ENCODE results near the gene ATP8B4. TPM values are rescaled to one million over a fixed set of nuclear protein-coding genes. Genes with fewer than 3 reads are reported as not detected.

Gene ATP8B4
- total RNA-seq, 6 donors from 2014 or later: 2.2 to 9.4 (median 5.4) TPM

DNA sequence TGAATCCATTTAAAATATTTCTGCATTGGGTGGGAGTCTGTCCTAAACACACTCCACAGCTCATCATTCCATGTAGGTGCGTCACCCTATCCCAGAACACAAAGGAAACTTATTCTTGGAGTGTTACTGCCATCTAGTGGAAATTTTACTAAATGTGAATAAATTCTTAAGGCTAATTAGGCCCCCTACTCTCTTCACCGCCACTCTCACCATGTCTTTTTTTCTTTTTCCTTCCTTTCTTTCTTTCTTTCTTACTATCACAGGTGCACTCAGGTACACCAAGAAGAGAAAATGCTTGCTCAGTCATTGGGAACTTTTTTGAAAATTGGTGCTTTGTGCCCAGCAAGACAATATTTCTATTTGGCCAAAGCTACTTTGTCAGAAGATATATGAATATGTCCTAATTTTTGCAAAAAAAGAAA, 26.4 kb upstream of the ATP8B4 start:
- no peaks in the 10 kb centered on the region for H3K36me3 ChIP-seq
- H3K4me3 ChIP-seq: no peak overlapping the region
- H3K9me3 ChIP-seq: no peaks in the 10 kb centered on the region
- no peaks in the 10 kb centered on the region for H3K4me1 ChIP-seq
- TF ChIP-seq, protein P1, sequence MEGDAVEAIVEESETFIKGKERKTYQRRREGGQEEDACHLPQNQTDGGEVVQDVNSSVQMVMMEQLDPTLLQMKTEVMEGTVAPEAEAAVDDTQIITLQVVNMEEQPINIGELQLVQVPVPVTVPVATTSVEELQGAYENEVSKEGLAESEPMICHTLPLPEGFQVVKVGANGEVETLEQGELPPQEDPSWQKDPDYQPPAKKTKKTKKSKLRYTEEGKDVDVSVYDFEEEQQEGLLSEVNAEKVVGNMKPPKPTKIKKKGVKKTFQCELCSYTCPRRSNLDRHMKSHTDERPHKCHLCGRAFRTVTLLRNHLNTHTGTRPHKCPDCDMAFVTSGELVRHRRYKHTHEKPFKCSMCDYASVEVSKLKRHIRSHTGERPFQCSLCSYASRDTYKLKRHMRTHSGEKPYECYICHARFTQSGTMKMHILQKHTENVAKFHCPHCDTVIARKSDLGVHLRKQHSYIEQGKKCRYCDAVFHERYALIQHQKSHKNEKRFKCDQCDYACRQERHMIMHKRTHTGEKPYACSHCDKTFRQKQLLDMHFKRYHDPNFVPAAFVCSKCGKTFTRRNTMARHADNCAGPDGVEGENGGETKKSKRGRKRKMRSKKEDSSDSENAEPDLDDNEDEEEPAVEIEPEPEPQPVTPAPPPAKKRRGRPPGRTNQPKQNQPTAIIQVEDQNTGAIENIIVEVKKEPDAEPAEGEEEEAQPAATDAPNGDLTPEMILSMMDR (IDR thresholded peaks at IDR 0.05): peak; percentile 38 to 71 (median 60)
- no peak for TF ChIP-seq POLR2AphosphoS5 (IDR thresholded peaks at IDR 0.05)
- peak; percentile 66 to 88 for ATAC-seq (ENCODE audit: low FRiP score in 2 of 2)
- no peaks in the 10 kb centered on the region for H3K27me3 ChIP-seq
- no peak overlapping the region for H3K27ac ChIP-seq
- no peak for DNase-seq
- WGBS, 2 donors: 6 to 10% methylated on average over 2 of the region's 2 CpGs

GRCh38 chr15:50144341-50145120, 25.5 kb upstream of the ATP8B4 start:
- Histone ChIP-seq H3K27ac (no peak overlapping the region), H3K27me3 (no peaks in the 10 kb centered on the region), H3K4me1 (no peaks in the 10 kb centered on the region), H3K36me3 (no peaks in the 10 kb centered on the region), H3K4me3 (no peak overlapping the region), H3K9me3 (no peaks in the 10 kb centered on the region)
- no peak for TF ChIP-seq EP300 (IDR thresholded peaks at IDR 0.05)
- no peak for TF ChIP-seq POLR2A (IDR thresholded peaks at IDR 0.05)
- no peak for TF ChIP-seq POLR2AphosphoS5 (IDR thresholded peaks at IDR 0.05)
- TF ChIP-seq, protein P1 (IDR thresholded peaks at IDR 0.05): no peak
- 71 to 76% methylated on average over 6 of the region's 6 CpGs for WGBS, 2 donors
- no peak for DNase-seq
- no peak for ATAC-seq (ENCODE audit: low FRiP score in 2 of 2)

GRCh38 chr15:50143255-50143860, 24.3 kb upstream of the ATP8B4 start:
- 91 to 96% methylated on average over 2 of the region's 2 CpGs for WGBS, 2 donors

DNA sequence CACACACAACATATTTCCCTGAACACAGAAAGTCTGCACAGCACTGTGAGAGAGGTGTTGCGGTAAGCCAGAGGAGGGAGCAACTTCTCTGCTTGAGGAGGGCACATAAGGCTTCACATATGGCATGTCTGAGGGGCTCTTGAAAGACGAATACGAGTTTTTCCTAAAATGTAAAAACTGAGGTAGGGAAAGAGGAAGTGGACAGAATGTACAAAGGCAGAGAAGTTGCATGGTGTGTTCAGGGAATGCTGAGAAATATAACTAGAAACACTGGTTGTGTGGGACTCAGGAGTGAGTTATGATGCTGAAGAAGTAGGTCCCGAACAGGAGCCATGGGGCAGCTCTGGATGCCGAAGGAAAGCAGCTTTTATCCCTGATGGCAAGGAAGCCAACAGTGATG, 22.8 kb upstream of the ATP8B4 start:
- TF ChIP-seq, protein P1 (IDR thresholded peaks at IDR 0.05): no peak
- TF ChIP-seq EP300 (IDR thresholded peaks at IDR 0.05) (no peak), POLR2AphosphoS5 (IDR thresholded peaks at IDR 0.05) (no peak), POLR2A (IDR thresholded peaks at IDR 0.05) (no peak)
- H3K27me3 ChIP-seq: no peaks in the 10 kb centered on the region
- no peak for ATAC-seq (ENCODE audit: low FRiP score in 2 of 2)
- H3K27ac ChIP-seq: no peak overlapping the region
- 82 to 93% methylated on average over 5 of the region's 5 CpGs for WGBS, 2 donors
- no peaks in the 10 kb centered on the region for H3K9me3 ChIP-seq
- no peaks in the 10 kb centered on the region for H3K36me3 ChIP-seq
- DNase-seq: no peak
- H3K4me1 ChIP-seq: no peaks in the 10 kb centered on the region
- no peak overlapping the region for H3K4me3 ChIP-seq

More at GRCh38 chr15:50143255-50143860, 24.3 kb upstream of the ATP8B4 start:
- DNase-seq (no peak), ATAC-seq (ENCODE audit: low FRiP score in 2 of 2) (no peak)
- TF ChIP-seq EP300 (IDR thresholded peaks at IDR 0.05) (no peak), POLR2AphosphoS5 (IDR thresholded peaks at IDR 0.05) (no peak), POLR2A (IDR thresholded peaks at IDR 0.05) (no peak)
- TF ChIP-seq, protein P1 (IDR thresholded peaks at IDR 0.05): no peak
- H3K9me3 ChIP-seq: no peaks in the 10 kb centered on the region
- no peak overlapping the region for H3K4me3 ChIP-seq
- H3K27me3 ChIP-seq: no peaks in the 10 kb centered on the region
- H3K36me3 ChIP-seq: no peaks in the 10 kb centered on the region
- H3K27ac ChIP-seq: no peak overlapping the region
- H3K4me1 ChIP-seq: no peaks in the 10 kb centered on the region

Measured in upper lobe of left lung (tissue), 6 donors.